ENCODE measurements around the gene SUMO4. TPM values are rescaled to one million over a fixed set of nuclear protein-coding genes. Genes with fewer than 3 reads are reported as not detected.
A peak's percentile ranks its signal among the peaks of the same experiment; 100 is the strongest.

SUMO4 gene
- total and polyA plus RNA-seq, 9 of the 15 experiments (the other 6 are each of a cell fraction or from before 2014, with no cell fraction given), result 0.20 to 1.9 (median 0.50) TPM; not detected in 2

DNA sequence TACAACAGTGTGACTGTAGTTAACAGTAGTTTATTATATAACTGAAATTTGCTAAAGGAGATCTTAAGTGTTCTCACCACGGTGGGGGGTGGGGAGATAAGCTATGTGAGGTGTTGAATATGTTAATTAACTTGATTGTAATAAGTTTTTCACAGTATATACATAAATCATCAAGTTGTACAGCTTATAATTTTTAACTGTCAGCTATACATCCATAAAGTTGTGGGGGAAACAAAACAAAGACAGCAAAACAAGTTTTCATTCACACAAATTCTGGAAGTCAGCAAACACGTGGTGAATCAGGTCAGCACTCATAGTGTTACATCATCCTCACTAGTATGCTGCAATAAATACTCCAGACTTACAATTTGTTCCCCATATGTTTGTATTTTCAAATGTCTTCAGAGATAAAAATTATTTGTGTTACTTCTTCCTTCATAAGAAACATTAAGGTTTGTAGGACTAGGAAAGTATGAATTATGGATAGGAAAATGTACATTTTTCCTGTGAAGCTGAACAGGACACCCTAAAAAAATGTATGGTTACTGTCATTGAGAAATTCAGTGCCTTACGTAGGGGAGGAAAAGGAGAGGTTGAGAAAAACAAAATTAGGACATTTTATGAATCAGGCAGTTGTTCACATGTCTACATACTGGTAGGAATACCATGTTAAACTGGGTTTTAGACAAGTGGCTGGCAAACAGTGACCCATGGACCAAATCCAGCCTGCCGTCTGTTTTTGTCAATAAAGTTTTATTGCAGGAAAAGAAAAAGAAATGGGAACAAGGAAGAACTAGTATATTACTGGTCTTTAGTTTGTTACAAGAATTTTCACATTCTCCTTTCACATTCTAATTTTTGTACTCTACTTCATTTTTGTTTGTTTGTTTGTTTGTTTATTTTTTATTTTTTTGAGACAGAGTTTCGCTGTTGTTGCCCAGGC, 6.0 kb downstream of the SUMO4 start (continued):
- TF ChIP-seq, protein P1, sequence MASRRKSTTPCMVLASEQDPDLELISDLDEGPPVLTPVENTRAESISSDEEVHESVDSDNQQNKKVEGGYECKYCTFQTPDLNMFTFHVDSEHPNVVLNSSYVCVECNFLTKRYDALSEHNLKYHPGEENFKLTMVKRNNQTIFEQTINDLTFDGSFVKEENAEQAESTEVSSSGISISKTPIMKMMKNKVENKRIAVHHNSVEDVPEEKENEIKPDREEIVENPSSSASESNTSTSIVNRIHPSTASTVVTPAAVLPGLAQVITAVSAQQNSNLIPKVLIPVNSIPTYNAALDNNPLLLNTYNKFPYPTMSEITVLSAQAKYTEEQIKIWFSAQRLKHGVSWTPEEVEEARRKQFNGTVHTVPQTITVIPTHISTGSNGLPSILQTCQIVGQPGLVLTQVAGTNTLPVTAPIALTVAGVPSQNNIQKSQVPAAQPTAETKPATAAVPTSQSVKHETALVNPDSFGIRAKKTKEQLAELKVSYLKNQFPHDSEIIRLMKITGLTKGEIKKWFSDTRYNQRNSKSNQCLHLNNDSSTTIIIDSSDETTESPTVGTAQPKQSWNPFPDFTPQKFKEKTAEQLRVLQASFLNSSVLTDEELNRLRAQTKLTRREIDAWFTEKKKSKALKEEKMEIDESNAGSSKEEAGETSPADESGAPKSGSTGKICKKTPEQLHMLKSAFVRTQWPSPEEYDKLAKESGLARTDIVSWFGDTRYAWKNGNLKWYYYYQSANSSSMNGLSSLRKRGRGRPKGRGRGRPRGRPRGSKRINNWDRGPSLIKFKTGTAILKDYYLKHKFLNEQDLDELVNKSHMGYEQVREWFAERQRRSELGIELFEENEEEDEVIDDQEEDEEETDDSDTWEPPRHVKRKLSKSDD (conservative IDR thresholded peaks at IDR 0.05; ENCODE audit: low read length), result no peak
- TF ChIP-seq DNMT1 (IDR thresholded peaks at IDR 0.05) (no peak), MLLT1 (IDR thresholded peaks at IDR 0.05) (no peak), POLR3A (IDR thresholded peaks at IDR 0.05; ENCODE audit: borderline replicate concordance, extremely low read depth, insufficient read depth, insufficient read length) (no peak), ZNF507 (tag; conservative IDR thresholded peaks at IDR 0.05) (0 out of 2 replicates have a peak, but pooled peaks have one; percentile 29), ELF2 (CRISPR knock-in tag; IDR thresholded peaks at IDR 0.05) (no peak), CHD4 (IDR thresholded peaks at IDR 0.05; ENCODE audit: insufficient read depth, insufficient replicate concordance, low read depth, low read length, poor library complexity, severe bottlenecking) (no peak), HNRNPK (IDR thresholded peaks at IDR 0.05; ENCODE audit: low read depth, low read length, poor library complexity, severe bottlenecking) (no peak), ATF7 (IDR thresholded peaks at IDR 0.05) (peak; percentile 63; the same call in 1 of the 2 replicates), ZNF3 (CRISPR knock-in tag; IDR thresholded peaks at IDR 0.05) (no peak), ZFX (CRISPR knock-in tag; IDR thresholded peaks at IDR 0.05) (no peak), ZNF239 (CRISPR knock-in tag; IDR thresholded peaks at IDR 0.05) (no peak), SIRT6 (IDR thresholded peaks at IDR 0.05; ENCODE audit: low read depth, low read length) (no peak), MYC (IDR thresholded peaks at IDR 0.05; ENCODE audit: low read depth, low read length) (peak; percentile 93), MYC (CRISPR knock-in tag; IDR thresholded peaks at IDR 0.05; ENCODE audit: borderline replicate concordance, low read depth) (no peak), MED1 (CRISPR knock-in tag; IDR thresholded peaks at IDR 0.05; ENCODE audit: borderline replicate concordance) (no peak), NFIC (IDR thresholded peaks at IDR 0.05) (no peak), NR4A1 (CRISPR knock-in tag; IDR thresholded peaks at IDR 0.05) (no peak), NR4A1 (tag; IDR thresholded peaks at IDR 0.05) (no peak), SREBF2 (CRISPR knock-in tag; IDR thresholded peaks at IDR 0.05) (no peak), ZBTB5 (IDR thresholded peaks at IDR 0.05) (no peak)
- TF ChIP-seq, protein P2, sequence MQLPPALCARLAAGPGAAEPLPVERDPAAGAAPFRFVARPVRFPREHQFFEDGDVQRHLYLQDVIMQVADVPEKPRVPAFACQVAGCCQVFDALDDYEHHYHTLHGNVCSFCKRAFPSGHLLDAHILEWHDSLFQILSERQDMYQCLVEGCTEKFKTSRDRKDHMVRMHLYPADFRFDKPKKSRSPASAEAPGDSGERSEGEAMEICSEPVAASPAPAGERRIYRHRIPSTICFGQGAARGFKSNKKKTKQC (CRISPR knock-in tag; IDR thresholded peaks at IDR 0.05), result no peak

Measured in K562 (cell line).